SK-N-SH treated with all-trans-retinoic acid at 6 μM for 48 hours (cell line): ENCODE measurements around the gene CETN3.

ENCODE experiments used
- CSDC2 ChIP-seq: fragments of 250-450 bp; sonication (Bioruptor Pico); IDR thresholded peaks from 2 replicates; pipeline ENCODE4 v1.5.0; 2020; ENCODE audit warnings: mild to moderate bottlenecking, moderate library complexity
- ESRRG ChIP-seq: fragments of 250-450 bp; sonication (Bioruptor Pico); IDR thresholded peaks from 2 replicates; pipeline ENCODE4 v1.6.1; 2021; ENCODE audit warnings: mild to moderate bottlenecking
- GLIS3 ChIP-seq: fragments of 250-450 bp; sonication (Bioruptor Pico); IDR thresholded peaks from 2 replicates; pipeline ENCODE4 v1.5.0; 2020; ENCODE audit warnings: mild to moderate bottlenecking, moderate library complexity
- RARB ChIP-seq: fragments of 250-450 bp; sonication (Bioruptor Pico); IDR thresholded peaks from 2 replicates; pipeline ENCODE4 v1.8.0; 2021; ENCODE audit warnings: mild to moderate bottlenecking, moderate library complexity
- SNAI2 ChIP-seq: fragments of 250-450 bp; sonication (Bioruptor Pico); IDR thresholded peaks from 2 replicates; pipeline ENCODE4 v1.5.0; 2020; ENCODE audit warnings: mild to moderate bottlenecking, moderate library complexity
- TCF4 ChIP-seq: fragments of 250-450 bp; sonication (Bioruptor Pico); IDR thresholded peaks from 2 replicates; pipeline ENCODE4 v1.8.0; 2021; ENCODE audit warnings: mild to moderate bottlenecking, moderate library complexity, borderline replicate concordance
- ZC3H10 ChIP-seq: fragments of 250-450 bp; sonication (Bioruptor Pico); IDR thresholded peaks from 2 replicates; pipeline ENCODE4 v1.5.1; 2021; ENCODE audit warnings: mild to moderate bottlenecking, moderate library complexity
- ZFP3 ChIP-seq: fragments of 250-450 bp; sonication (Bioruptor Pico); IDR thresholded peaks from 2 replicates; pipeline ENCODE4 v1.5.0; 2020; ENCODE audit warnings: mild to moderate bottlenecking, moderate library complexity
- ZFP30 ChIP-seq: fragments of 450-650 bp; formaldehyde crosslinking; IDR thresholded peaks from 2 replicates; pipeline ENCODE4 v1.5.0; 2022; ENCODE audit warnings: mild to moderate bottlenecking, moderate library complexity

GRCh38 chr5:90440644-90441043 is 31.1 kb upstream of the CETN3 start:
- TF ChIP-seq ZFP3 (CRISPR knock-in tag): no peak
- no peak for TF ChIP-seq CSDC2
- no peak for TF ChIP-seq RARB (CRISPR knock-in tag)
- TF ChIP-seq TCF4 (CRISPR knock-in tag): no peak
- TF ChIP-seq SNAI2: no peak
- TF ChIP-seq GLIS3 (CRISPR knock-in tag): no peak
- no peak for TF ChIP-seq ZFP30 (CRISPR knock-in tag)
- TF ChIP-seq ESRRG (CRISPR knock-in tag): no peak
- no peak for TF ChIP-seq ZC3H10 (CRISPR knock-in tag)
